ENCODE data around the gene CELSR2. TPM values are rescaled to one million over a fixed set of nuclear protein-coding genes. Genes with fewer than 3 reads are reported as not detected.

CELSR2 gene
- total RNA-seq, 2 donors from 2014 or later = 7.3 to 7.5 TPM

- no peak overlapping the region for H3K27ac ChIP-seq
Observed at GRCh38 chr1:109263597-109264378, 14.4 kb downstream of the CELSR2 start.

DNA sequence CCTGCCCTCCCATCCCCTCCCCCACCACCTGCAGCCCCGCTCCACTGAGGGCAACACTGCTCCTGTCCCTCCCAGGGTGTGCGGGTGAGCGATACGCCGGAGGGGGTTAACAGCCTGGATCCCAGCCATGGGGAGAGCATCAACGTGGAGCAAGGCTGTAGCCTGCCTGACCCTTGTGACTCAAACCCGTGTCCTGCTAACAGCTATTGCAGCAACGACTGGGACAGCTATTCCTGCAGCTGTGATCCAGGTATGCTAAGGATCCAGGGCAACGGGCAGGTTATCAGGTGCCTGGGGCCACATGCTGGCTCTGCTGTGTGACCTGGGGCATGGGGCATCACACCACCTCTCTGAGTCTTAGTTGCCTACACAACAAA, 15.0 kb downstream of the CELSR2 start:
- WGBS, 2 donors = 75 to 78% methylated on average over 5 to 8 of the region's 9 CpGs
- no peak overlapping the region for H3K27ac ChIP-seq
- no peak overlapping the region for H3K4me3 ChIP-seq
- DNase-seq = no peak
- no peaks in the 10 kb centered on the region for H3K9me3 ChIP-seq
- no peaks in the 10 kb centered on the region for H3K27me3 ChIP-seq
- H3K4me1 ChIP-seq = no peaks in the 10 kb centered on the region
- no peaks in the 10 kb centered on the region for H3K36me3 ChIP-seq (replicated peaks in 1 of 2; ENCODE audit: insufficient read depth in 1 of 2, low read depth in 2 of 2)
- no peak for ATAC-seq
- TF ChIP-seq POLR2A (IDR thresholded peaks at IDR 0.05) = no peak
- TF ChIP-seq CTCF (IDR thresholded peaks at IDR 0.05) = no peak
- intact Hi-C loops (cut with DNase I) = loop anchor here (10.0 kb wide), 1 partner anchor 430 kb away; no protein-coding TSS in a partner anchor

More at GRCh38 chr1:109263597-109264378, 14.4 kb downstream of the CELSR2 start:
- ATAC-seq = peak; percentile 98
- 22 to 35% methylated on average over 9 to 26 of the region's 29 CpGs for whole genome bisulfite sequencing, 2 donors
- H3K4me3 ChIP-seq = no peak overlapping the region
- no peaks in the 10 kb centered on the region for H3K36me3 ChIP-seq (replicated peaks in 1 of 2; ENCODE audit: insufficient read depth in 1 of 2, low read depth in 2 of 2)
- peak; percentile 93 to 97 (median 96) for DNase-seq
- no peaks in the 10 kb centered on the region for H3K27me3 ChIP-seq
- TF ChIP-seq CTCF (IDR thresholded peaks at IDR 0.05) = peak; percentile 96 to 100 (median 100)
- peak in 1 of 3 donors; percentile 12 for TF ChIP-seq POLR2A (IDR thresholded peaks at IDR 0.05)
- no peaks in the 10 kb centered on the region for H3K9me3 ChIP-seq
- no peaks in the 10 kb centered on the region for H3K4me1 ChIP-seq
- intact Hi-C loops (cut with DNase I) = loop anchor here (10.0 kb wide), 1 partner anchor 429 kb away; no protein-coding TSS in a partner anchor

- no peaks in the 10 kb centered on the region for H3K36me3 ChIP-seq (replicated peaks in 1 of 2; ENCODE audit: insufficient read depth in 1 of 2, low read depth in 2 of 2)
- no peak for ATAC-seq
- no peaks in the 10 kb centered on the region for H3K9me3 ChIP-seq
- TF ChIP-seq CTCF (IDR thresholded peaks at IDR 0.05) (no peak), POLR2A (IDR thresholded peaks at IDR 0.05) (no peak)
- no peak for DNase-seq
- WGBS, 2 donors = 91% methylated on average over 4 of the region's 4 CpGs
- no peaks in the 10 kb centered on the region for H3K27me3 ChIP-seq
- intact Hi-C loops (cut with DNase I) = loop anchor here (10.0 kb wide), 1 partner anchor 430 kb away; no protein-coding TSS in a partner anchor
- no peak overlapping the region for H3K4me3 ChIP-seq
- no peak overlapping the region for H3K27ac ChIP-seq
- H3K4me1 ChIP-seq = no peaks in the 10 kb centered on the region
Observed at GRCh38 chr1:109265016-109265415, 15.7 kb downstream of the CELSR2 start.

GRCh38 chr1:109265741-109266330, 16.5 kb downstream of the CELSR2 start:
- intact Hi-C loops (cut with DNase I) = loop anchor here (10.0 kb wide), 1 partner anchor 431 kb away; no protein-coding TSS in a partner anchor
- Histone ChIP-seq H3K9me3 (no peaks in the 10 kb centered on the region), H3K27ac (no peak overlapping the region), H3K4me1 (no peaks in the 10 kb centered on the region), H3K27me3 (no peaks in the 10 kb centered on the region), H3K4me3 (no peak overlapping the region), H3K36me3 (replicated peaks in 1 of 2; ENCODE audit: insufficient read depth in 1 of 2, low read depth in 2 of 2) (no peaks in the 10 kb centered on the region)
- ATAC-seq (no peak), DNase-seq (no peak)
- TF ChIP-seq POLR2A (IDR thresholded peaks at IDR 0.05) (no peak), CTCF (IDR thresholded peaks at IDR 0.05) (no peak)
- 89 to 92% methylated on average over 3 to 13 of the region's 13 CpGs for WGBS, 2 donors
